GM23248 (cell line): ENCODE results near the gene MBD2. TPM values are rescaled to one million over a fixed set of nuclear protein-coding genes. Genes with fewer than 3 reads are reported as not detected.
"Not testable (repeated sequence)": the region's sequence is repeated elsewhere in the genome, so short reads cannot be mapped to it uniquely, and the experiment has no call there.

Experiments used
- DNase-seq: peaks from one replicate; pipeline ENCODE4 v3.0.0-alpha.2; 2015
- H2AFZ ChIP-seq: fragments of 200-600 bp; sonication (generic); 2 replicates; pipeline ENCODE4 v1.6.1; 2016; ENCODE audit warnings: antibody characterized with exemption
- H3F3A ChIP-seq: fragments of 200-600 bp; sonication (generic); 2 replicates; pipeline ENCODE4 v1.6.1; 2016; ENCODE audit warnings: mild to moderate bottlenecking, antibody characterized with exemption, mixed run types; ENCODE audit not compliant: insufficient read depth
- H3K27ac ChIP-seq: fragments of 200-600 bp; sonication (generic); 2 replicates; pipeline ENCODE4 v1.5.1; 2016; ENCODE audit warnings: mild to moderate bottlenecking
- H3K27me3 ChIP-seq: fragments of 200-600 bp; sonication (generic); replicated peaks from 2 replicates; pipeline ENCODE4 v1.6.1; 2016; ENCODE audit warnings: mild to moderate bottlenecking; ENCODE audit not compliant: insufficient read depth
- H3K36me3 ChIP-seq: fragments of 200-600 bp; sonication (generic); 2 replicates; pipeline ENCODE4 v1.6.1; 2016; ENCODE audit warnings: low read depth, mild to moderate bottlenecking
- H3K4me1 ChIP-seq: fragments of 200-600 bp; sonication (generic); 2 replicates; pipeline ENCODE4 v1.6.1; 2016; ENCODE audit warnings: mild to moderate bottlenecking; ENCODE audit not compliant: insufficient read depth
- H3K4me2 ChIP-seq: fragments of 200-600 bp; sonication (generic); one replicate; pipeline ENCODE4 v1.6.1; 2016; ENCODE audit warnings: mild to moderate bottlenecking; ENCODE audit not compliant: unreplicated experiment
- H3K4me3 ChIP-seq: fragments of 200-600 bp; sonication (generic); 2 replicates; pipeline ENCODE4 v1.5.1; 2016; ENCODE audit warnings: mild to moderate bottlenecking
- H3K79me2 ChIP-seq: fragments of 200-600 bp; sonication (generic); 2 replicates; pipeline ENCODE4 v1.6.1; 2016; ENCODE audit warnings: mild to moderate bottlenecking; ENCODE audit not compliant: insufficient read depth
- H3K9ac ChIP-seq: fragments of 200-600 bp; sonication (generic); 2 replicates; pipeline ENCODE4 v1.6.1; 2016; ENCODE audit warnings: mild to moderate bottlenecking
- H3K9me2 ChIP-seq: fragments of 200-600 bp; sonication (generic); 2 replicates; pipeline ENCODE4 v1.6.1; 2016; ENCODE audit warnings: mixed run types, mild to moderate bottlenecking, moderate library complexity; ENCODE audit not compliant: insufficient read depth
- H3K9me3 ChIP-seq: fragments of 200-600 bp; sonication (generic); one replicate; pipeline ENCODE4 v1.6.1; 2017; ENCODE audit warnings: low read depth
- H4K20me1 ChIP-seq: fragments of 200-600 bp; sonication (generic); 2 replicates; pipeline ENCODE4 v1.6.0; 2016; ENCODE audit not compliant: insufficient read depth
- EZH2 ChIP-seq: fragments of 200-600 bp; sonication (generic); IDR thresholded peaks from 2 replicates; pipeline ENCODE4 v1.6.1; 2018; ENCODE audit warnings: antibody characterized with exemption, mild to moderate bottlenecking; ENCODE audit not compliant: insufficient read depth, poor library complexity, severe bottlenecking
- EZH2phosphoT487 ChIP-seq: fragments of 200-600 bp; sonication (generic); IDR thresholded peaks from 2 replicates; pipeline ENCODE4 v1.6.1; 2018; ENCODE audit warnings: antibody characterized with exemption, moderate library complexity, mild to moderate bottlenecking, low read depth; ENCODE audit not compliant: insufficient read depth
- WGBS, 2 experiments: methylation state at CpG; one replicate each; pipeline ENCODE4 v1.1.6; 2015 to 2017; ENCODE audit warnings: low lambda C conversion rate in 2 of 2, low coverage in 1 of 2; ENCODE audit errors: missing lambda C conversion rate in 2 of 2; 5-methylcytosine and 5-hydroxymethylcytosine counted together
- in situ Hi-C: fragments of 300-500 bp; cut with MboI; formaldehyde crosslinking; loops from 2 replicates; pipeline ENCODE4 v1.15.0; 2020
- polyA plus RNA-seq: library from polyadenylated mRNA; unstranded; fragments of >200 nt; fragmentation: Nextera tagmentation; extraction: Ambion mirVana; gene quantifications from 2 replicates; pipeline ENCODE4 v1.2.1, GENCODE V29; 2016
- total RNA-seq: library from RNA; depleted of rRNA; stranded (reverse); fragments of >200 nt; shearing (Covaris generic); gene quantifications from 2 replicates; pipeline ENCODE4 v1.2.3, GENCODE V29; 2014

The MBD2 gene
- total and polyA plus RNA-seq, 2 experiments from 2014 or later = 9.5 to 27.2 TPM

DNA sequence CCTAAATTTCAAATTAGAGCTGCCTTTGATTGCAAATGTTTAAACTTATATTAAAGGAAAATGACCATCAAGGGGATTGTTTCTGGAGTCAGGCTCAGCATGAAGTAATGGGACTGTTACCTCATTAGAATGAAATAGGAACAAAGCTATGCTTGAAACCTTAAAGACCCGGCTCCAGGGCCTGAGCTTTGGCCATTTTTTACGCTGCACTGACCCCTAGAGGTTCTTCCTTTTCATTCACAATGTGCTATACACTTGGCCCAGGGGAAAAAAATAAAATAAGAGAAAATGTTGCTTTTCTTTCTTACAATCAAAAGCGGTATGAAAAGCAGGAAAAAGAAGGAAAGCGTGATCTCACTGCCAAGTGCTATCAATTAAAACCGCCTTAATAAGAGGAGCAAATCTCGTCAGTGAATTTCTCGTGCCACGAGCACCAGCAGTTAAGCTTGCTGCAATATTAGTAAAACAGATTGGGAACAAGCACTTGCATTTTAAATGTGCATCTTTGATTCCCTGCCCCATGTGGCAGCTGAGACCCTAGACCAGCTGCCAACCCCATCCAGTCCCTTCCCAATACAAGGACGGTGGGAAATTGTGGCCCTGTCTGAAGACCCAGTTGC is 96.6 kb downstream of the MBD2 start:
- Histone ChIP-seq H2AFZ (no peak overlapping the region), H4K20me1 (no peaks in the 10 kb centered on the region), H3K9me3 (no peaks in the 10 kb centered on the region), H3K9ac (no peak overlapping the region), H3F3A (peaks cover 14% of the 10 kb centered on the region; the same call in 1 of the 2 replicates), H3K36me3 (no peaks in the 10 kb centered on the region), H3K27ac (no peak overlapping the region), H3K4me3 (no peak overlapping the region), H3K4me1 (peaks cover 17% of the 10 kb centered on the region), H3K79me2 (no peaks in the 10 kb centered on the region), H3K4me2 (no peak overlapping the region), H3K9me2 (no peaks in the 10 kb centered on the region), H3K27me3 (no peaks in the 10 kb centered on the region)
- in situ Hi-C loops = loop anchor here (10.0 kb wide), 1 partner anchor 563 kb away; no protein-coding TSS in a partner anchor
- TF ChIP-seq EZH2 (no peak), EZH2phosphoT487 (no peak)
- 59 to 70% methylated on average over 9 of the region's 9 CpGs for WGBS, 2 experiments
- peak; percentile 79 for DNase-seq

DNA sequence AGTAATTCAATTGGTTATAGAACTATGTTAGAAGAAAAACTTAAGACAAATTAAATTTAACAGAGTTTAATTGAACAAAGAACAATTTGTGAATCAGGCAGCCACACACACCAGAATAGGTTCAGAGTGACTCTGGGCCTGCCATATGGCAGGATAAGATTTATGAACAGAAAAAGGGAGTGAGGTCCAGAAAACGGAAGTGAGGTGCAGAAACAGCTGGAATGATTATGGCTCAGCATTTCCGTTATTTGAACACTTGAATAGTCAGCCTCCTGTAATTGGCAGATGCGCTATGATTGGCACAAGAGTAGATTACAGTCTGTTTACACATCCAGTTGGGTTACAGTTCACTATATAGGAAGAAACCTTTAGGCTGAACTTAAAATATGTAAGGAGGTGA is 99.0 kb downstream of the MBD2 start:
- Histone ChIP-seq H3K27me3 (no peaks in the 10 kb centered on the region), H3K9me3 (no peaks in the 10 kb centered on the region), H3K9ac (no peak overlapping the region), H3K9me2 (no peaks in the 10 kb centered on the region), H3K27ac (no peak overlapping the region), H3K4me1 (peaks cover 10% of the 10 kb centered on the region), H2AFZ (no peak overlapping the region), H3K79me2 (no peaks in the 10 kb centered on the region), H3K4me2 (no peak overlapping the region), H3K36me3 (no peaks in the 10 kb centered on the region), H4K20me1 (no peaks in the 10 kb centered on the region), H3F3A (0 out of 2 replicates have a peak, but pooled peaks cover 6% of the 10 kb centered on the region), H3K4me3 (no peak overlapping the region)
- TF ChIP-seq EZH2 (no peak), EZH2phosphoT487 (no peak)
- in situ Hi-C loops = loop anchor here (10.0 kb wide), 1 partner anchor 561 kb away; no protein-coding TSS in a partner anchor
- WGBS, 2 experiments = 85 to 86% methylated on average over 3 of the region's 3 CpGs
- no peak for DNase-seq

DNA sequence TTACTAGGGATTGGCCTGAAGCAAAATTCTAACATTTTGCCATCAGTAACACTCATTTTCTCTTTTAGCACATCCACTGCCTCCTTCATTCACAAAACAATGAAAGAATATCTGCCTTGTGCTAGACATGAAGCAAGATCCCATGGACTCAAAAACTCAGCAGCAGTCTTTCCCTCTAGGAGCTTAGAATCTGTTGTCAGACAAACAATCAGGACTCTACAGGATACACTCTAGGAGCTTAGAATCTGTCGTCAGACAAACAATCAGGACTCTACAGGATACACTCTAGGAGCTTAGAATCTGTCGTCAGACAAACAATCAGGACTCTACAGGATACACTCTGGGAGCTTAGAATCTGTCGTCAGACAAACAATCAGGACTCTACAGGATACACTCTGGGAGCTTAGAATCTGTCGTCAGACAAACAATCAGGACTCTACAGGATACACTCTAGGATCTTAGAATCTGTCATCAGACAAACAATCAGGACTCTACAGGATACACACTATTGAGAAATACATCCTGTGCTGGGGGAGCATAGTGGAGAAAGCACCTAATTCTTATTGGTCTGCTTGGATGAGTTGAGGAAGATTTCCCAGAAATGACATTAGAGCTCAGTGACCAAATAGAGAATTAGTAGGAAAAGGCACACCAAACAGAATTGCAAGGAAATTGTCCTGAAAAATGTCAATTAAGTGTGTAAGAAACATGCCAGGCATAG is 100.6 kb downstream of the MBD2 start:
- H3K36me3 ChIP-seq, H3K9me3 ChIP-seq, DNase-seq, H3K27me3 ChIP-seq, H3K79me2 ChIP-seq, H3K27ac ChIP-seq, H4K20me1 ChIP-seq, H2AFZ ChIP-seq, H3K4me1 ChIP-seq, H3K9me2 ChIP-seq, H3K9ac ChIP-seq, H3K4me2 ChIP-seq, H3K4me3 ChIP-seq, H3F3A ChIP-seq: not testable (repeated sequence)
- in situ Hi-C loops = loop anchor here (10.0 kb wide), 1 partner anchor 559 kb away; no protein-coding TSS in a partner anchor
- WGBS, 2 experiments = 95 to 98% methylated on average over 4 of the region's 4 CpGs

GRCh38 chr18:54119524-54120019 is 104.9 kb downstream of the MBD2 start:
- Histone ChIP-seq H3F3A (peaks cover 7% of the 10 kb centered on the region; the same call in 1 of the 2 replicates), H3K27ac (no peak overlapping the region), H2AFZ (peak overlapping the region; percentile 89), H3K9me2 (no peaks in the 10 kb centered on the region), H3K4me2 (peak overlapping the region; percentile 32), H3K4me3 (0 out of 2 replicates have a peak overlapping the region, but pooled peaks have one; percentile 20), H3K9me3 (no peaks in the 10 kb centered on the region), H4K20me1 (no peaks in the 10 kb centered on the region), H3K4me1 (no peaks in the 10 kb centered on the region), H3K27me3 (no peaks in the 10 kb centered on the region), H3K36me3 (no peaks in the 10 kb centered on the region), H3K79me2 (no peaks in the 10 kb centered on the region), H3K9ac (0 out of 2 replicates have a peak overlapping the region, but pooled peaks have one; percentile 37)
- peak; percentile 75 for DNase-seq
- 17% methylated on average over 6 of the region's 6 CpGs for WGBS, 2 experiments
- TF ChIP-seq EZH2phosphoT487 (no peak), EZH2 (no peak)
- in situ Hi-C loops = loop anchor here (10.0 kb wide), 4 partner anchors 65 to 555 kb away; no protein-coding TSS in a partner anchor
